ENCODE data around the gene ANXA5.
"Not testable (repeated sequence)": the region's sequence is repeated elsewhere in the genome, so short reads cannot be mapped to it uniquely, and the experiment has no call there.

The ANXA5 gene

DNA sequence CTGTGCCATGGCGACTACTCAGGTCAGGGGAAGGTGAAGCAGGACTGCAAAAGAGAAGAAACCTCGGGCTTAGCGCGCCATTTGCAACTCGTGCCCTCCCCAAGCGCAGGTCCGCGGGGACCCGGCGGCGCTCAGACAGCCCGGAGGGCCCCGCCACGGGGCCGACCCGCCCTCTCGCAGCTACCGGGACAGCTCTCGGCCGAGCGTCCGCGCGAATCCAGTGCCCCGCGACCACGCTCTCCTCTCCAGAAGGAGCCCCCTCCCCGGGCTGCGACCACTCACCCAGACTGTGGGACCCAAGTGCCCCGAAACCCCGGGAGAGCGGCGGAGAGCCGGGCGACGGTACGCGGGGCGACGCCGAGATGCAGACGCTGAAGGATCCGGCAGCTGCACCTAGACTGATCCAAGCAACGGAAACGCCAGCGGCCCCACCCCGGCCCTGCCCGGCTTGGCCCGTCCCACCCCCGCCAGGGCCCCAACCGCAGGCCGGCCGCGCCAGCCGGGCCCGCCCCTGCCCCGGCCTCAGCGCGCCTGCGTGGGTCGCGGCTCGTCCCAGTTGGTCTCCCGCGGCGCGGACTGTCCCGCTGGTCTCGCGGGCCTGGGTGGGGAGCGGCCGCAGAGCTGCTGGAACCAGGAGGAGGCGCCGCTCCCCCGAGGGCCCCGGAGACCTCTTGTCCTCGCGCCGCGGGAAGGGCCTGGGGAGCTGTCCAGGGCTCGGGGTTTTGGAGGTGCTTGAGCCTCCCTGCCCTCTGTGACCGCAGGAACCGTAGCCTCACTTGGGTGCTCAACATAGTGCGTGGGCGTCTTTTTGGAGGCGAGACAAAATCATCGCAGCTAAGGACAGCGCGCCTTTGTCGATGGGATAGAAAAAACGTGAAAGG lies at the start of gene ANXA5:
Gene ANXA5, minus strand, starts transcription at position 400 of the 881 bp plus-strand sequence. Its CDS starts 391 bp downstream, at position 9.
- peak; percentile 85 for DNase-seq

DNA sequence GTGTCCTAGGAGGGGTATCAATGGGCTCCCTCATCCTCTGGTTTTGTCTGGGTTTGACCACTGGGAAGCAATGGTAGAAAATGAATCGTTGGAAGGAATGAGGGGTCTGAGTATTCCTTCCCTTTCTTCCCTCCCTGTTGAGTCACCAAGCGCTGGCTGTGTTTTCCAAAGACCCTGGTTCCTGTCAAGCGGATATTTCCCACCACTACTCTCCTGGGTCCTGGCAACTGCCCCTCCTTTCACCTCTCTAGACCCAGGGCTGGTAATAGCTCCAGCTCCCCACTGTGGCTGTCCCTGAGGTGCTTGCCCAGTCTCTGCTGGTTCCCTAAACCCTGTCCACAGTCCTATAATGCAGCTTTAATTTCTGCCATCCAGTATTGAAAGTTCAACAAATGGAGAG lies 46.0 kb upstream of the ANXA5 start:
- DNase-seq = no peak

DNA sequence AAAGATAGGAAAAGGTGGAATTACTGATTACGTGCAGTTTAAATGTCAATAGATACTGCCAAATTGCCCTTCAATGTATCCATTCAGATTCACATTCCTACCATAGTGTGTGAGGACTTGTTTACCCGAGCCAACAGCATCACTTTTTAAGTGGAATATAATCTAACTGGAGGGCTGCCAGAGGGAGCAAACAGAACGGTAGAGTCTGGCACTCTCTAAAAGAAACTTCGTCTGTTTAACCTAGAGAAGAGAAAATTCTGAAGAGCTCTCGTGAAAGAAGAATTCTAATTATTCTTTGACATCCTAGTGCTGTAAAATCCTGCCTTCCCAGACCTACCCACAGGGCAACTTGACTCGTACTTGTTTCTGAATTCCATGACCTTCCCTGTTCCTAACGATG lies 45.0 kb upstream of the ANXA5 start:
- DNase-seq = no peak

DNA sequence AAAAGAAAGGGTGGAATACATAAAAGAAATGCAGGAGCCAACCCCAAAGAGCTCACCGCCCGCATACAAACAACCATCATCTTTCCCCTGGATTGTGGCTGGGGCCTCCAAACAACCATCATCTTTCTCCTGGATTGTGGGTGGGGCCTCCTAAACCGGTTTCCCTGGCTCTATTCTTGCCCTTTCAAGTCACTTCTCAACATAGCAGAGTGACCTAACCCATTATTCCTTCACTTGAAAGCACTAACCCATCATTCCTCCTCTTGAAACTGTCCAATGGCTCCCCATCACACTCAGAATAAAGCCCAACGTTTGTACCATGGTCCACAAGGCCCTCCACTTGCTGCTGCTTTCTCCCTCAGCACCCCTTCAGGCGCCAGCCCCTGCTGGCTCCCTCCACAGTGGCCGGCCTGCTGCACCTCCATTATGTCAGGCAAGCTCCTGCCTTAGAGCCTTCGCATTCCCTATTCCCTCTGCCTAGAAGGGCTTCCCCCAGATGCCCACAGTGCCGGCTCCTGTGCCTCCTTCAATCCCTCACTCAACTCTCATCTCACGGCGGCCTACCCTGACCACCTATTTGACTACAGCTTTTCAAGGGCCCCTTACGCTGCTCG lies 44.1 kb upstream of the ANXA5 start:
- no peak for DNase-seq

DNA sequence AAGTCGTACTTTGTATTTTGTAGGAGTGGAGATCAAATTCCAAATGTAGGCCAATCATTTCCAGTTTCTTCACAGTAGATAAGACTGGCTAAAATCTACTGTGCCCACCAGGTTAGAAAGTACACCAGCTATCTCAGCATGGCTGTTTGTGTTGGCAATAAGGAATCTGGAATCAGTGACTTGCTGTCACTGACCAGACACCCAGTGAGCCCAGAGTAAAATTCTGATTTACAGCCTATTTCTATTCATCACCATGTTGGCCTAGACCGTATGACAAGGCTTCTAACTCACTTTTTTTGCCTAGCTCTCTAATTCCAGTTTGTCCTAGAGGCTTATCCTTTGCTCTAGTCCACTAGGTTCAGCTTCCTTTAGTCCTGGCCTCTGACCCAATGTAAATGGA lies 42.8 kb upstream of the ANXA5 start:
- DNase-seq = no peak

DNA sequence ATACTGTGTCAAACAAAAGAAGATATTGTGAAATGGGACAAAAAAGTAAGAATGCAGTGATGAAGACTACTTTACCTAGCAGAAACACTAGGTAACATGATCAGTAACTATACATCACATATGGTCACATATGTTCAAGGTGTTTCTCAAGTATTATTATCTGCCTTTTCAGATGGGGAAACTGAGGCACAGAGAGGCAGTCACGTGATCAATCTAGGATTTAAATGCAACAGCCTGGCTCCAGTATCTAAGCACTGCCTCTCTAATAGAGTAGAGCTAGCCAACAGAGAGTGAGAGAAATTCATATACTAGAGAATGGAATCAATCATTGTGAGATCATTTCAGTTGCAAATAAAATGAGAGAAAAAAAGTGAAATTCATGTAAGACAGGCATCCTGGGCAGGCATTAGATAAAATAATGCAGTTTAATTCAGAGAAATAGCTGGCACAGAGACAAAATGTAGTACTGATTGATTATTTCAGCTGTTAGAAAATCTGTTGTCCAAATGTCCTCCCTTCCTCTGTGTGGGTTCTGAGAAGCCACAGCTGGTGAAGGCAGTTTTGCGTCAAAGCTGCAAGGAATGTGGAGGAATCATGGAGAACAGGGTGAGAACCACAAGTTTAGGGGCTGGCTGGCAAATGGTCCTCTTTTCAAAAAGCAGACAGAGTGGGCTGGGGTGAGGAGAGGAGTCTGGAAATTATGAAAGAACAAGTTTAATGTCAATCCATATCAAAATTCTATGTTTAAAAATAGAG lies 42.2 kb upstream of the ANXA5 start:
- no peak for DNase-seq

DNA sequence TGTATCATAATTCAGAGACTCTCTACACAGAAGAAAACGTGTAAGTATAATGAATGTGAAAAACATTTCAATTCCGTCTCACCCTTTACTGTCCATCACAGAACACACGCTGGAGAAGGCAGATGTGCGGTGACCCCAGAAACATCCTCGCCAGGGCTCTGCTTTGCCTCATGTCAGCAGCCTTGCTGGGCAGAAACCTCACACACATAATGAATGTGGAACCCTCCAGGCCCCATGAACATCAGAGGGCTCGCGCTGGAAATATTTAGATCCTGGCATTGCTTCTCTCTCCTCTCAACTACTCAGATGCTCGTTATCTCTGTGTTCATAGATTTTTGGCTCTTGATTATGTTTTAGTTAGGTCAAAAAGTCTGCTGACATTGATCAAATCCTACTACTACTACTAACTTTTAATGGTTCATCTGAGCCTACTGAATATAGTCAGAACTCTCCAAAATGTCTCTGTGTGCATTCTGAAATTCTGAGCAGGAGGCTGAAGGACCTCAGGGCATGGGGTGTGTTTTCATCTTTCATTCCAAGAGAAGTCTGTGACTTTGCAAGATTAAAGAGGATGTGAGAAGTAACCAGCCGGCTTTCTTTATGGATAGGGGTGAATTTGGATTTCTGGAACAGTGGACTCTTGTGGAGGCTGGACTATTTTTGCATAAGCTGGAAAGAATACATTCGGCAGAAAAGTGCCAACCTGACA lies 41.2 kb upstream of the ANXA5 start:
- no peak for DNase-seq

DNA sequence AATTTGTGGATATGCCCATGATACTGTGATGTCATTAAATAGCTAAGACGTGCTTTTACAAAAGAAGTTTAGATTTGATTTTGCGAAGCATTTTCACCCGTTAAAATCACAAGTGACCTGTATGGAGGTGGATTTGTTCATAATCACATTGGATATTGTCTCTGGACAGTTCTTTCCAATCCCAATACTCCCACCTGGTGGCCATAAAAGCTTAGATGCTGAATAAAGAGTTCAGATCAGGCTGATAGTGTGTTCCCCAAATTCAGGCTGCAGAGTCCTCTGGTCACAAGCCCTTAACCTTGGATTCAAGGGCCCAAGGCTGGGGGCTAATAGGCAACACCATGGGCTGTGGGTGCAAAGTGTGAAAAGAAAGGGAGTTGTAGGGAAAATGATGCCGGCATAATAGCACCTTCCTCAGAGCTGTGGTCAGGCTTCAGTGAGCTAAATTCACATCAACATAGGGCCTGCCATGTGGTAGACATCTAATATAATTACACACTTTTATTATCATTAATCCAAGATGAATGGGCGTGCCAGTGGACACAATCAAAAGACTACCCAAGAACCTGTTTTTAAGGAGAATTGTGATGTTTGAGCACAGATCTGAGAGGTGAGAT lies 40.1 kb upstream of the ANXA5 start:
- DNase-seq = peak; percentile 41

DNA sequence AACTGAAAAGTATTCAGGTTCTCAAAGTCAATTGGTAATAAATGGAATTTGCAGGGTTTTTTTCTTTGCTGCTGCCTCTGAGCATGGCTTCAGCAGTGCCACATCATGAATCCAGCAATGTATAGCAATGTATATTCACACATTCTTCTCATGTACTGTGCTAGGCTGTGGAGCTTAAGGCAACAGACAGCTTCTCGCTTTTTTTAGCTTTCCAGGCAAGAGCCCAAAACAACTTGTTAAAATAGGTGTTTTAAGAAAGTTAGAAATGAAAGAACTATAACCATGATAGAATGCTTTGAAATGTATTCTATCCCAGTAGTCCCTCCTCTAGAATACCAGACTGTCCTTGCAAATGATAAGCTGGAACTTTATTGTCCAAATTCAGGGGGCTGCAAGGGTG lies 37.8 kb upstream of the ANXA5 start:
- no peak for DNase-seq

DNA sequence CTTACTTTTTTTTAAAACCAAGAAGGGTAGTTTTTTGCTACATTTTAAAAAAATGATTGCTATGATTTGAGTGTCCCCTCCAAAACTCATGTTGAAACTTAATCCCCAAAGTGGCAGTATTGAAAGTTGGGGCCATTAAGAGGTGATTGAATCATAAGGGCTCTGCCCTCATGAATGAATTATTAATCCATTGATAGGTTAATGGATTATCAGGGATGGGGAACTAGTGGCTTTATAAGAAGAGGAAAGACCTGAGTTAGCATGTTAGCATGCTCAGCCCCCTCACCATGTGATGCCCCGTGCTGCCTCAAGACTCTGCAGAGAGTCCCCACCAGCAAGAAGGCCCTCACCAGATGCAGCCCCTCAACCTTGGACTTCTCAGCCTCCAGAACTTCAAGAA lies 37.2 kb upstream of the ANXA5 start:
- DNase-seq = no peak

DNA sequence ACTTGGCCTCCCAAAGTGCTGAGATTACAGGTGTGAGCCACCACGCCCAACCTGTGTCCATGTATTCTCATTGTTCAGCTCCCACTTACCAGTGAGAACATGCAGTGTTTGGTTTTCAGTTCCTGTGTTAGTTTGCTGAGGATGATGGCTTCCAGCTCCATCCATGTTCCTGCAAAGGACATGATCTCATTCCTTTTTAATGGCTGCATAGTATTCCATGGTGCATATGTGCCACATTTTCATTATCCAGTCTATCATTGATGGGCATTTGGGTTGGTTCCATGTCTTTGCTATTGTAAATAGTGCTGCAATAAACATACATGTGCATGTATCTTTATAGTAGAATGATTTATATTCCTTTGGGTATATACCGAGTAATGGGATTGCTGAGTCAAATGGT lies 33.0 kb upstream of the ANXA5 start:
- DNase-seq = not testable (repeated sequence)

DNA sequence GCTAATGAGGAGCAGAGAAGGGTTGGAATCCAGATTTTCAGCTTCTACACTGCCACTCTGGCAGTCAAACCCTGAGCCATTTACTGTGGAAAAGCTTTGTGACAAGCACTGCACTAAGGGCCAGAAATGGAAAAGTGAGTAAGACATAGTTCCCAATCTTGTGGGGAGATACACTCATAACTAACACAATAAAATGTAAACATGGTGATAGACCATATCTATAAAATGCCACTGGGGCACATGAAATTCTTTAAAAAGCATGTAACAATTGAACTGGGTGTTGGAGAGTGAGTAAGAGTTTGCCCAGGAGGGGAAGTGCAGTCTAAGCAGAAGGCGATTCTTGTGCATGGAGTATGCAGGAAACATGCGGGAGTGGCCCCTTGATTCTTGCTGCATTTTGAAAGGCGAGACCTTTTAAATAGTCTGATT lies 32.0 kb upstream of the ANXA5 start:
- DNase-seq = peak; percentile 69

DNA sequence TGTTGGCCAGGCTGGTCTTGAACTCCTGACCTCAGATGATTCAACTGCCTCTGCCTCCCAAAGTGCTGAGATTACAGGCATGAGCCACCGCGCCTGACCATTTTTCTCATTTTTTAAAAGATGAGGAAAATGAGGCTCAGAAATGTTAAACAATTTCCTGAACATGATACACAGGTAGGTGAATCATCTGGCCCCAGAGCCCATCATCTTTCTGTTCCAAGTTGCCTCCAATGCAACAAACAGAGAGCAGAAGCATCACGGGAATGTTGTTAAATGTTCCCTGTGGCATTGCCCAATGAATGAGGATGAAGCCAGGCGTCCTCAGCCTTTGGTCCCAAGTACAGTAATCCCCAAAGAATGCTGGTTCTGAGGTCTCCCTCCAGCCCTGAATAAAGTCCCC lies 31.3 kb upstream of the ANXA5 start:
- peak; percentile 90 for DNase-seq

DNA sequence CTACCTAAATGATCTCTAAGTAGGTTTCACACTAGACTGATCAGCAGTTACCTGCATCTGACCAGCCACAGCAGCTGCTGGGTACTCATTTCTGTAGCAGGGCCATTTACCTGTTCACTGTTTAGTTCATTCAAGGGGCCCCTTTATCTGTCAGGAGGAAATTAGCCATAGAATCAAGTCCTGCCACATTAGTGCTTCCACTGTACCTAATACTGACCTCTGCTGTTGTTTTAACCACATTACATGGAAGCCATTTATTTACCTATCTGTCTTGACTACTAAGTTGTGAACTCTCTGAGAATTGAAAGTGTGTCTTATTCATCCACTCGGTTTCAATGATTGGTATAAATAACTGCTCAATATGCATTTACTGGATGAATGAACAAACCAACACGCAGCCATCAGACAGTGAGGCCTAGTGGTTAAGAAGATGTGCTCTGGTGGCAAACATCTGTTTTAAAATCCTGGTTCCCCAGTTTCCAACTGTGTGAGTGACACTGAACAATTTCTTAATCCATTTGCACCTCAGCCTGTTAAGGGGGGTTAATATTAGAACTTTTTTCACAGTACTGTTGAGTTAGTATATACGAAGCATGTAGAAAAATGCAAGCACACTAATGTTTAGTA lies 30.0 kb upstream of the ANXA5 start:
- DNase-seq = peak; percentile 50

DNA sequence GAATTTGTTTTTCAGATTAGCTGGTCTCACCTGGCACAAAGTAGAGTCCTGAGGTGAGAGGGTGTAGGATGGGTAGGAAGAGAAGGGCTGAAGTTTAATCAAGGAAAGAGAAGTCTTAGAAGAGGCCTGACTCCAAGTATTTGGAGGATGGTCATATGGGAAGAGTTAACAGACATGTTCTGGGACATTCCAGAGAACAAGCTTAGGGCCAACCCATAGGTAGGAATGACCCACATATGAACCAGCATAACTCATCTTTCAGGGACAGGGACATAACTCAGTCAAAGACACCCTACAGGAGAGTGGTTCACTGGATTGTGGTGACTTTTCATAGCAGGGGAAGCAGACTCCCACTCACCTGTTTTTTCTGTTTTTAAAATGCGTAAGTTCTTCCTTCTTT lies 27.9 kb upstream of the ANXA5 start:
- no peak for DNase-seq

DNA sequence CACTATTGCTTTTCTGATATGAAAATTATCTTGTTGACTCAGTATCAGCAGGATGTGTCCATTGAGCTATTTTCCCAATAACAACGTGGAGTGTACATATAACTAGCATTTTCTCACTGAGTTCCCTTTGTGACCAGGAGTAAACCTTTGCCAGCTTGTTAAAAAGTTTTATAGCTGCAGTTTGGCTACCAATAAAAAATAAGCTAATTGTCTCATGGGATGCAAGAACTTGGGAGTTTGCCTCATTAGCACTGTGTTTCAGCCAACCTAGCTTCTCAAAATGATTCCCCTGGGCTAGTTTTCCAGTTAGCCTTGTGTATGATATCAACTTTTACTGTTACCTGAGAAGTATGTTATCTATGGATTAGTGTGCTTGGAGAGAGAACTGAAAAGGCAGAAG lies 24.9 kb upstream of the ANXA5 start:
- no peak for DNase-seq

DNA sequence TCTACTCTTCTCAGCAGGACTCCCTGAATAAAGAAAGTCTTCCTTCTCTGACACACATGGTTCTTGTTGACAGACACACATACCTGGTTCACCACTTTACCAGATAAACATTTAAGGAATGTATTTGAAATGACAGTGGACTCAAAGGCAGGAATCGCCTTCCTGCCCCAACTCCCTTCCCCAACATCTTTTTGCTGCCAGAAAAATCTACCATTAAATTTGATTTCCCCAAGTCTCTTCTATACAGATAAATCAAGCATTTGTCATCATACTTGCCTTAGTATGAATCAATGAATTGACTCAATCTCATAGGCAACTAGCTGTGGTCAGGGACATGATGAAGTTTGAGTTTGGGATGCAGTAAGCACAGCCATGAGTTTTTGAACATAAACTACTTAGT lies 23.3 kb upstream of the ANXA5 start:
- DNase-seq = peak; percentile 11

DNA sequence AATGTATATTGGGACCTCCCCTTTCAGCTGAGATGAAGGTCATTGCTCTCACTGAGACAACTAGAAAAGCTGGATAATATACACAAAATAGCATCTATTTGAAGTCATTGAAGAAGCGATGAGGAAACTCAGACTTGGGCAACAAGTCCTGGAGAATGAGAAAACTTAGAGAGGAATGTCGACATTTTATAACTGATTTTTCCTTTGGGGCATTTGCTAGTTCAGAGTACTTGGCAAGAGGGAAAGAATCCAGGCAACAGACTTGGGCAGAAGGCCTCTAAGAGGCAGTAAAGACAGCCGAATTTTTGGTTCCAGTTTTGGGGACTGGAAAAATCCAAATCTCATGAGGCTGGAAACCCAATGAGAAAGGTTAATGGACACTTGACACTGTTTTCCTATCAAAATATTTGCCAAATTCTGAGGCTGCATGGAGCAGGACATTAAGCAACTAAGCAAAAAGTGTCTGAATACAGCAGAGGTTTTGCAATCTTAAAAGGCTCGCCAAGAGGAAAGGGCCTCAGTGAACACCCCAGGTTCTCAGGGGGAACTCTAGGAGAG lies 21.0 kb upstream of the ANXA5 start:
- peak; percentile 28 for DNase-seq

DNA sequence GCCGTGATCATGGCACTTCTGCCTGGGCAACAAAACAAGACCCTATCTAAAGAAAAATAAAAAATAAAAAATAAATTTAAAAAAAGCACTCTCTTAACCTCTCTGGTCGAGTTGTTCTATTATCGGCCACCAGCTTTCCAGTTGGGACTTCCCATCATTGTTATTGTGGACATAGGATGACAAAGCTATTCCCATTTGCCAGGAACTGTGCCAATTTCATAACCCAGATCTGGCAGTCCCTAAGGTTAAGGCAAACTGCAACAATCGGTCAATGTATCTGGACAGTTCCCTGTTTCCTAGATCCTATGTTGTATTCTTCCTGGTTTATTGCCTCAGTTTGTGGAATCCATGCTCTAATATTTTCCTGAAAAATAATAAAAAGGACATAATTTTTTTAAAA lies 17.8 kb upstream of the ANXA5 start:
- no peak for DNase-seq

DNA sequence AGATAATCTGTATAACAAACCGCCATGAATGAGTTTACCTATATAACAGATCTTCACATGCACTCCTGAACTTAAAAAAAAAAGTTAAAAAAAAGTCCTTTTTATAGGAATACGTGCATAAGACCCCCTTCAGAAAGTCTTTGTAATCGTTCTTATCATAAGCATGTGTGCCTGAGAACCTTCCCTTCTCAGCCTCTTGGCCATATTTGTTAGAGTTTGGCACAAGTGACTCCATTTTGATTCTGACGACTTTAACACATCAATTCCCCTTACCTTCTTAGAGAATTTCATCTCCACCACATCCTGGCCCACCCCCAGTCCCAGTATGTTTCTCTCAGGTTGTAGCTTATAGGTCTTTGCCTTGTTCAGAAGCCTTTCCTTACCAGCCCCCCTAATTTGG lies 16.0 kb upstream of the ANXA5 start:
- no peak for DNase-seq

DNA sequence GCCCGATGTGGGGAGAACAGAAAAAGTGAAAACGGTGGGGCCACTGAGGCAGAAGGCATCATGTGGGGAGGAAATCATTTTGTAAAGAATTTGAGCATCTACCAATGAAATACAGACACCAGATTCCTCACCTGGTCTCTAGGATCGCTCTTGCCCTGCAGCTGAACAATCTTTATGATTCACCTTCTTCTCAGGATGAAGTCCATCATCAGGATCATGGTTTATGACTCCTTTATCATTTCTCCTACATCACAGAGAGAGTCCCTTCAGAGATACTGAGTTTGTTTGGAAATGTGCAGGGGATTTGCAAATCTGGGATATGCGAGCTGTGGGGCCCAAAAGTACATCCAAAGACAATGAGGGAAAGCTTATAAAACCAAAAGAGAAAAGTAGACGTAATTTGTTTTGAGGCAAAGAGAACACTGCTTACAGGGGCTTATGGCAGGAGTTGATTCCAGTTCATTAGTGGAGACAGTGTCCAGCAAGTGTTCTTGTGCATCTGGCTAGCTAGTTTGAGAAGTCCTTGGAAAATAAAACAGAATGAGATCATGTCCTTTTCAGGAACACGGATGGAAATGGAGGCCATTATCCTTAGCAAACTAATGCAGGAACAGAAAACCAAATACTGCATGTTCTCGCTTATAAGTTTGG lies 15.3 kb upstream of the ANXA5 start:
- no peak for DNase-seq

All from NCI-H226 (cell line).